Adrenal gland (tissue), 5 donors: ENCODE data around the gene QSER1.

Experiments
- CTCF ChIP-seq, 6 experiments: fragments of 450-650 bp in 4 of 6; fragments of 200-600 bp in 2 of 6; sonication (generic) in 1 of 6; IDR thresholded peaks; 1 replicate in 5 of 6; 2 replicates in 1 of 6; pipeline versions ENCODE4 v1.5.1 to v1.8.0; 2016 to 2021; ENCODE audit warnings: antibody characterized with exemption in 6 of 6, mild to moderate bottlenecking in 2 of 6, moderate library complexity in 1 of 6
- POLR2A ChIP-seq, 2 donors: fragments of 450-650 bp; IDR thresholded peaks; one replicate each; pipeline ENCODE4 v1.6.1; 2017; ENCODE audit warnings: antibody characterized with exemption in 2 of 2, mild to moderate bottlenecking in 2 of 2, moderate library complexity in 1 of 2
- donor health status: DM: no; HTN: no; CAD: no.

GRCh38 chr11:32990481-32990880, 97.9 kb downstream of the QSER1 start:
- TF ChIP-seq CTCF (IDR thresholded peaks at IDR 0.05) (no peak), POLR2A (IDR thresholded peaks at IDR 0.05) (no peak)
